Measurements from ENCODE around the gene ST8SIA1. TPM values are rescaled to one million over a fixed set of nuclear protein-coding genes. Genes with fewer than 3 reads are reported as not detected.

ST8SIA1 gene
- total and polyA plus RNA-seq, 10 donors = 1.7 to 12.2 (median 5.0) TPM

DNA sequence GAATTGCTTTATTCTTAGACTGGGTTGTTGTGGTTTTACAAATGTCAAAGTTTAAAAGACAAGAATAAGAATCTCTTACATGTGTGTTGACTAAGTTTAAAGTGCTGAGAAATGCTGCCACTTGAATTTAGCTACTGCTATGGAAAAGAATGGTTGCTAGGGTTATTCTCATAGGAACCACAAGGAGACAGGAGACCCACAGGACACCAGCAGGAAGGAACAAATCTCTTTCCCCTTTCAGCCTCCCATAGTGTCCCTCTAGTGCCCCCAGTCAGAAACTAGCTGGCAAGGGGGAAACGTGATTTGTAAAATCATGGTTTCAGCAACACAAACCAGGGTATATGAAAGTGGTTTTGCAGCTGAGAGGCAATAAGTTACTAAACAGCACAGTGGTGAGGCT lies 102.7 kb downstream of the ST8SIA1 start:
- no peaks in the 10 kb centered on the region for H3K36me3 ChIP-seq
- H3K9me3 ChIP-seq = no peaks in the 10 kb centered on the region
- no peaks in the 10 kb centered on the region for H3K27me3 ChIP-seq (replicated peaks in 1 of 7)
- no peak overlapping the region for H3K4me3 ChIP-seq
- WGBS, 5 donors = 43 to 74% (median 54%) methylated on average over 1 of the region's 1 CpG
- TF ChIP-seq POLR2AphosphoS5 (IDR thresholded peaks at IDR 0.05) (no peak), POLR2A (IDR thresholded peaks at IDR 0.05) (no peak)
- TF ChIP-seq, protein P1, sequence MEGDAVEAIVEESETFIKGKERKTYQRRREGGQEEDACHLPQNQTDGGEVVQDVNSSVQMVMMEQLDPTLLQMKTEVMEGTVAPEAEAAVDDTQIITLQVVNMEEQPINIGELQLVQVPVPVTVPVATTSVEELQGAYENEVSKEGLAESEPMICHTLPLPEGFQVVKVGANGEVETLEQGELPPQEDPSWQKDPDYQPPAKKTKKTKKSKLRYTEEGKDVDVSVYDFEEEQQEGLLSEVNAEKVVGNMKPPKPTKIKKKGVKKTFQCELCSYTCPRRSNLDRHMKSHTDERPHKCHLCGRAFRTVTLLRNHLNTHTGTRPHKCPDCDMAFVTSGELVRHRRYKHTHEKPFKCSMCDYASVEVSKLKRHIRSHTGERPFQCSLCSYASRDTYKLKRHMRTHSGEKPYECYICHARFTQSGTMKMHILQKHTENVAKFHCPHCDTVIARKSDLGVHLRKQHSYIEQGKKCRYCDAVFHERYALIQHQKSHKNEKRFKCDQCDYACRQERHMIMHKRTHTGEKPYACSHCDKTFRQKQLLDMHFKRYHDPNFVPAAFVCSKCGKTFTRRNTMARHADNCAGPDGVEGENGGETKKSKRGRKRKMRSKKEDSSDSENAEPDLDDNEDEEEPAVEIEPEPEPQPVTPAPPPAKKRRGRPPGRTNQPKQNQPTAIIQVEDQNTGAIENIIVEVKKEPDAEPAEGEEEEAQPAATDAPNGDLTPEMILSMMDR (IDR thresholded peaks at IDR 0.05 in 8 of 11, conservative IDR thresholded peaks at IDR 0.05 in 3 of 11) = no peak
- H3K4me1 ChIP-seq = no peaks in the 10 kb centered on the region
- intact Hi-C loops (cut with DNase I; ENCODE audit: low total_unique reads) = no loop called here
- DNase-seq = no peak
- no peak overlapping the region for H3K27ac ChIP-seq

DNA sequence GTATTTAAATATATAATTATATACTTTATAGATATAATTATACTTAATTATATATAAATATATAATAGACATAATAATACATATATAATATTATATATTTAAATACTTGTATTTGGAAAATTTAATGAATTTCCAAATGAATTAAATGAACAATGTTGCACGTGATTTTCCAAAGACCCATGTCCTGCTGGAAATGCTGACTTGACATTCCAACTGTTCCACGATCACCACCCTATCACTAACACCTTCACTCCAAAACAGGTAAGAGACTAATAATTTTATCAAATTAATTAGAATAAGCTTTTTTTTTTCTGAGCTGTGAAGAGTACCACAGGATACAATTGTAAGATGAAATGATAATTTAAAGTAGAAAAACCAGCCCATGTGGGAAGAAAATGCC lies 103.4 kb downstream of the ST8SIA1 start:
- TF ChIP-seq, protein P1 (IDR thresholded peaks at IDR 0.05 in 8 of 11, conservative IDR thresholded peaks at IDR 0.05 in 3 of 11) = no peak
- TF ChIP-seq POLR2A (IDR thresholded peaks at IDR 0.05) = no peak
- TF ChIP-seq POLR2AphosphoS5 (IDR thresholded peaks at IDR 0.05) = no peak
- Histone ChIP-seq H3K4me1 (no peaks in the 10 kb centered on the region), H3K4me3 (no peak overlapping the region), H3K27ac (no peak overlapping the region), H3K9me3 (no peaks in the 10 kb centered on the region), H3K27me3 (replicated peaks in 1 of 7) (no peaks in the 10 kb centered on the region), H3K36me3 (no peaks in the 10 kb centered on the region)
- intact Hi-C loops (cut with DNase I; ENCODE audit: low total_unique reads) = no loop called here
- WGBS, 5 donors = 87 to 92% (median 88%) methylated on average over 2 of the region's 2 CpGs
- no peak for DNase-seq

DNA sequence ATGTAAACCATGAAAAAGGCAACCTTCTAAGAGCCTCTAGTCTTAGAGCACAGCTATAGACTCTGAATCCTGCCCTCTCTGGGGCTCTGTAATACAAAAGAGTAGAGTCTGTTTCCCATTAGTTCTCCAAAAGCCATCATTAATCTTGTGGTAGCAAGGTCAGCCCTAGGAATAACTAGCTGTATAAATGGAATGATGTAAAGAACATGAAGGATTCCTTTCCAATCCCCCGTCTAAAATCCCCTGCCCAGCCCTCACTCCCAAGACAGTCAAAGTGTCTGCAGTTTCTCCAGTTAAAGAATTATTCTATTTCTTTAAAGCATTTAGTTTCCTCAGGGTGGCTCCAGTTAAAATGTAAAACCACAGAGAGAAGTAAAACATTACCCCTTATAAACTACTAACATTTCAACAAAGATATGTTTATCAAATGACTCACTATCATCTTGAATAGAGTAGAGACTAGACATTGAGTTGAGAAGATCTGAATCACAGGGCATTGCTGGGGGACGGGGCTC lies 104.2 kb downstream of the ST8SIA1 start:
- Histone ChIP-seq H3K4me1 (no peaks in the 10 kb centered on the region), H3K36me3 (no peaks in the 10 kb centered on the region), H3K27ac (no peak overlapping the region), H3K4me3 (no peak overlapping the region), H3K9me3 (no peaks in the 10 kb centered on the region), H3K27me3 (replicated peaks in 1 of 7) (no peaks in the 10 kb centered on the region)
- intact Hi-C loops (cut with DNase I; ENCODE audit: low total_unique reads) = no loop called here
- DNase-seq = no peak
- no peak for TF ChIP-seq POLR2A (IDR thresholded peaks at IDR 0.05)
- no peak for TF ChIP-seq POLR2AphosphoS5 (IDR thresholded peaks at IDR 0.05)
- TF ChIP-seq, protein P1 (IDR thresholded peaks at IDR 0.05 in 8 of 11, conservative IDR thresholded peaks at IDR 0.05 in 3 of 11) = no peak
- 54 to 84% (median 67%) methylated on average over 2 of the region's 2 CpGs for WGBS, 5 donors

DNA sequence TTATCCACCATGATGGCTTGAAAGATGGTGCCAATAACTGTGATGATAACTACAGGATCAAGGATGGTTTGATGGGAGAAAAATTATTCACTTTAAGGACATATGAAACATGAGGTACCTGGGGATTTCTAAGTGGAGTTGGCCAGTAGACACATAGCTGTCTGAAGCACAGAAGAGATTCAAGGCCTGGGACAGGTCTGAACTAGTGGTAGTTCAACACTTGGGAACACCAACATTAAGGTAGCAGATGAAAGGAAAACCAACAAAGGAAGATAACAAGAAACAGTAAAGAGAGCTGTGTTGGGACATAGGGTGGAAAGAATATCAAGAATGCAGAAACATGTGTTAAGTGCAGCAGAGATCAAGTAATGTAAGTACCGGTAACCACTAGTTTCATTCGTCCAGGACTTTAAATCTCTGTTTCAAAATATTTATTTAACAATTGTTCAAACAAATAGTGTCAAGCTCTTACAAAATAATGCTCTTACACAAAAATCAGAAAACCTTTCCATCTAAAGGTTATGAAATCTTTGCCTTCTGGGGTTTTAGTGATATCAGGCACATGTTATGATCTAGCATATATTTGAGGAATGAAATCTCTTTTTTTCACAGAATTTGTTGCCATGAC lies 104.7 kb downstream of the ST8SIA1 start:
- no peak for DNase-seq
- H3K27me3 ChIP-seq (replicated peaks in 1 of 7) = no peaks in the 10 kb centered on the region
- H3K4me1 ChIP-seq = no peaks in the 10 kb centered on the region
- no peak for TF ChIP-seq POLR2A (IDR thresholded peaks at IDR 0.05)
- TF ChIP-seq, protein P1 (IDR thresholded peaks at IDR 0.05 in 8 of 11, conservative IDR thresholded peaks at IDR 0.05 in 3 of 11) = no peak
- TF ChIP-seq POLR2AphosphoS5 (IDR thresholded peaks at IDR 0.05) = no peak
- H3K27ac ChIP-seq = no peak overlapping the region
- H3K4me3 ChIP-seq = no peak overlapping the region
- intact Hi-C loops (cut with DNase I; ENCODE audit: low total_unique reads) = no loop called here
- WGBS, 5 donors = 75 to 86% (median 80%) methylated on average over 2 of the region's 2 CpGs
- H3K9me3 ChIP-seq = no peaks in the 10 kb centered on the region
- H3K36me3 ChIP-seq = no peaks in the 10 kb centered on the region
